WTC11 (cell line): ENCODE measurements around the gene CYB561D1. TPM values are rescaled to one million over a fixed set of nuclear protein-coding genes. Genes with fewer than 3 reads are reported as not detected.

Experiments
- ATAC-seq: fragments of 200-7000 bp; cut with Tn5 transposase; 2 replicates; pipeline ENCODE4 v1.10.0; 2021; ENCODE audit warnings: mild to moderate bottlenecking, moderate library complexity
- CTCF ChIA-PET: fragments of 300-600 bp; sonication (Branson Sonifier 250); formaldehyde crosslinking; loops from one replicate; lab custom pipeline; 2021; ENCODE audit warnings: antibody characterized with exemption; lab: Charles Lee
- POLR2A ChIA-PET: fragments of 350-600 bp; sonication (Branson Sonifier 250); formaldehyde crosslinking; loops from one replicate; lab custom pipeline; 2021; ENCODE audit warnings: antibody characterized with exemption; lab: Charles Lee
- DNase-seq: peaks from one replicate; pipeline ENCODE4 v3.0.0; 2021; ENCODE audit warnings: low spot score
- H3K27ac Mint-ChIP-seq: 2 replicates; pipeline ENCODE4 v1.8.0; 2021; ENCODE audit warnings: mixed read lengths
- H3K27me3 Mint-ChIP-seq: 2 replicates; pipeline ENCODE4 v1.8.0; 2021; ENCODE audit warnings: low read depth, mild to moderate bottlenecking, moderate library complexity, mixed read lengths
- H3K36me3 Mint-ChIP-seq: 2 replicates; pipeline ENCODE4 v1.8.0; 2021; ENCODE audit warnings: mixed read lengths
- H3K4me1 Mint-ChIP-seq: 2 replicates; pipeline ENCODE4 v1.8.0; 2022; ENCODE audit warnings: mixed read lengths
- H3K4me3 Mint-ChIP-seq: 2 replicates; pipeline ENCODE4 v1.8.0; 2021; ENCODE audit warnings: mild to moderate bottlenecking, moderate library complexity, mixed read lengths
- H3K9me3 Mint-ChIP-seq: 2 replicates; pipeline ENCODE4 v1.8.0; 2021; ENCODE audit warnings: mixed read lengths
- CBFB ChIP-seq: sonication (generic); formaldehyde crosslinking; IDR thresholded peaks from 2 replicates; pipeline ENCODE4 v1.8.1; 2022; ENCODE audit warnings: mild to moderate bottlenecking, low read depth, missing genetic modification reagents
- ETV6 ChIP-seq: sonication (generic); formaldehyde crosslinking; IDR thresholded peaks from 2 replicates; pipeline ENCODE4 v1.8.1; 2022; ENCODE audit warnings: mild to moderate bottlenecking, missing genetic modification reagents
- FOXK1 ChIP-seq: sonication (generic); formaldehyde crosslinking; IDR thresholded peaks from 2 replicates; pipeline ENCODE4 v1.8.0; 2022; ENCODE audit warnings: mild to moderate bottlenecking, moderate library complexity, missing genetic modification reagents
- GABPB1 ChIP-seq: sonication (generic); formaldehyde crosslinking; IDR thresholded peaks from 2 replicates; pipeline ENCODE4 v1.8.1; 2023; ENCODE audit warnings: mild to moderate bottlenecking, missing genetic modification reagents
- GRHL2 ChIP-seq: fragments of 250-450 bp; sonication (Bioruptor Pico); IDR thresholded peaks from 2 replicates; pipeline ENCODE4 v1.8.0; 2022; ENCODE audit warnings: mild to moderate bottlenecking, moderate library complexity; ENCODE audit not compliant: insufficient replicate concordance, severe bottlenecking
- NFATC4 ChIP-seq: fragments of 250-450 bp; sonication (Bioruptor Pico); IDR thresholded peaks from 2 replicates; pipeline ENCODE4 v1.9.0; 2021; ENCODE audit warnings: mild to moderate bottlenecking
- NFE2L1 ChIP-seq: sonication (generic); formaldehyde crosslinking; IDR thresholded peaks from 2 replicates; pipeline ENCODE4 v1.8.1; 2023; ENCODE audit warnings: missing genetic modification reagents
- NR1H2 ChIP-seq: sonication (generic); formaldehyde crosslinking; IDR thresholded peaks from 2 replicates; pipeline ENCODE4 v1.9.0; 2021; ENCODE audit warnings: mild to moderate bottlenecking, moderate library complexity, missing genetic modification reagents
- NR3C1 ChIP-seq: sonication (generic); formaldehyde crosslinking; conservative IDR thresholded peaks from 2 replicates; pipeline ENCODE4 v1.8.1; 2023; ENCODE audit warnings: low read depth, mild to moderate bottlenecking, missing genetic modification reagents
- PRRX2 ChIP-seq: fragments of 250-450 bp; sonication (Bioruptor Pico); IDR thresholded peaks from 2 replicates; pipeline ENCODE4 v1.8.0; 2021; ENCODE audit warnings: mild to moderate bottlenecking
- SOX15 ChIP-seq: fragments of 250-450 bp; sonication (Bioruptor Pico); IDR thresholded peaks from 2 replicates; pipeline ENCODE4 v1.9.0; 2021; ENCODE audit warnings: mild to moderate bottlenecking
- TEAD1 ChIP-seq: sonication (generic); formaldehyde crosslinking; IDR thresholded peaks from 2 replicates; pipeline ENCODE4 v1.8.0; 2022; ENCODE audit warnings: mild to moderate bottlenecking, missing genetic modification reagents
- ZNF671 ChIP-seq: fragments of 250-450 bp; sonication (Bioruptor Pico); IDR thresholded peaks from 2 replicates; pipeline ENCODE4 v1.8.0; 2021; ENCODE audit warnings: mild to moderate bottlenecking
- total RNA-seq: library from RNA; stranded (reverse); gene quantifications from 3 replicates; pipeline ENCODE4 v1.2.3, GENCODE V29; 2021
- TF ChIP-seq, protein P1 (sequence below): fragments of 250-450 bp; sonication (Bioruptor Pico); IDR thresholded peaks from 2 replicates; pipeline ENCODE4 v1.9.0; 2021; ENCODE audit warnings: moderate library complexity, mild to moderate bottlenecking, inconsistent platforms, borderline replicate concordance
- TF ChIP-seq, protein P2 (sequence below): sonication (generic); formaldehyde crosslinking; IDR thresholded peaks from 2 replicates; pipeline ENCODE4 v1.8.0; 2023; ENCODE audit warnings: missing genetic modification reagents
- TF ChIP-seq, protein P3 (sequence below): sonication (generic); formaldehyde crosslinking; IDR thresholded peaks from 2 replicates; pipeline ENCODE4 v1.8.1; 2022; ENCODE audit warnings: mild to moderate bottlenecking, missing genetic modification reagents, moderate library complexity, borderline replicate concordance
- TF ChIP-seq, protein P4 (sequence below): sonication (generic); formaldehyde crosslinking; conservative IDR thresholded peaks from 2 replicates; pipeline ENCODE4 v1.8.1; 2022; ENCODE audit warnings: mild to moderate bottlenecking, missing genetic modification reagents
- TF ChIP-seq, protein P5 (sequence below): fragments of 250-450 bp; sonication (Bioruptor Pico); IDR thresholded peaks from 2 replicates; pipeline ENCODE4 v2.1.2; 2022; ENCODE audit warnings: mild to moderate bottlenecking, moderate library complexity
- TF ChIP-seq, protein P6 (sequence below): sonication (generic); formaldehyde crosslinking; IDR thresholded peaks from 2 replicates; pipeline ENCODE4 v1.8.1; 2022; ENCODE audit warnings: mild to moderate bottlenecking, moderate library complexity, missing genetic modification reagents
- TF ChIP-seq, protein P7 (sequence below): sonication (generic); formaldehyde crosslinking; IDR thresholded peaks from 2 replicates; pipeline ENCODE4 v1.8.0; 2022; ENCODE audit warnings: mild to moderate bottlenecking, missing genetic modification reagents
- TF ChIP-seq, protein P8 (sequence below): sonication (generic); formaldehyde crosslinking; IDR thresholded peaks from 2 replicates; pipeline ENCODE4 v1.8.1; 2023; ENCODE audit warnings: mild to moderate bottlenecking, missing genetic modification reagents
- TF ChIP-seq, protein P9 (sequence below): sonication (generic); formaldehyde crosslinking; IDR thresholded peaks from 2 replicates; pipeline ENCODE4 v1.8.0; 2023; ENCODE audit warnings: mild to moderate bottlenecking, missing genetic modification reagents

The CYB561D1 gene
- total RNA-seq, 1 experiment from 2014 or later: 6.7 TPM

DNA sequence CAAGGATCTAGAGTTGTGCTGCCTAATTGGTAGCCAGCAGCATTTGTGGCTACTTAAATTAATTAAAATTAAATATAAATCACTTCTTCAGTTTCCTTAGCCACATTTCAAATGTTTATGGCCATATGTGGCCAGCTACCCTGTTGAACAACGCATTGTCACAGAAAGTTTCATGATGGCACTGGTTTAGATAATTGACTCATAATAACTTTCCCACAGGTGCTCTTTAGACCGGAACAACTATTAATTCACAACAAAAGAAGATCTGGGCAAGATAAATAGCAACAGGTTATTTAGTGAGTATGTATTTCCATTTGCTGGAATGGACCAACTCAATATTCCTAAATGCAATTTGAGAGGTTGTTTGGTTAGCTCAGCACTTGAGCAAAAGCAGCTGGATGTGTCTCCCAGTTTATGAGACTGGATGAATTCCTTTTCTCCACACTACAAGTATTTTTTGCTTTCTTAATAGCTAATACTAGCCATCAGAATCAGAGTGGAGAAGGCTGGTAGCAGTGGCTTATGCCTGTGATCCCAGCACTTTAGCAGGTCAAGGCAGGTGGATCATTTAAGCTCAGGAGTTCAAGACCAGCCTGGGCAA, 19.3 kb downstream of the CYB561D1 start (continued):
- TF ChIP-seq CBFB (CRISPR knock-in tag) (no peak), SOX15 (no peak), NR3C1 (CRISPR knock-in tag) (no peak), GABPB1 (CRISPR knock-in tag) (no peak)
- TF ChIP-seq, protein P1, sequence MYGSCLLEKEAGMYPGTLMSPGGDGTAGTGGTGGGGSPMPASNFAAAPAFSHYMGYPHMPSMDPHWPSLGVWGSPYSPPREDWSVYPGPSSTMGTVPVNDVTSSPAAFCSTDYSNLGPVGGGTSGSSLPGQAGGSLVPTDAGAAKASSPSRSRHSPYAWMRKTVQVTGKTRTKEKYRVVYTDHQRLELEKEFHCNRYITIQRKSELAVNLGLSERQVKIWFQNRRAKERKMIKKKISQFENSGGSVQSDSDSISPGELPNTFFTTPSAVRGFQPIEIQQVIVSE: no peak
- TF ChIP-seq, protein P2, sequence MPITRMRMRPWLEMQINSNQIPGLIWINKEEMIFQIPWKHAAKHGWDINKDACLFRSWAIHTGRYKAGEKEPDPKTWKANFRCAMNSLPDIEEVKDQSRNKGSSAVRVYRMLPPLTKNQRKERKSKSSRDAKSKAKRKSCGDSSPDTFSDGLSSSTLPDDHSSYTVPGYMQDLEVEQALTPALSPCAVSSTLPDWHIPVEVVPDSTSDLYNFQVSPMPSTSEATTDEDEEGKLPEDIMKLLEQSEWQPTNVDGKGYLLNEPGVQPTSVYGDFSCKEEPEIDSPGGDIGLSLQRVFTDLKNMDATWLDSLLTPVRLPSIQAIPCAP (CRISPR knock-in tag): no peak

DNA sequence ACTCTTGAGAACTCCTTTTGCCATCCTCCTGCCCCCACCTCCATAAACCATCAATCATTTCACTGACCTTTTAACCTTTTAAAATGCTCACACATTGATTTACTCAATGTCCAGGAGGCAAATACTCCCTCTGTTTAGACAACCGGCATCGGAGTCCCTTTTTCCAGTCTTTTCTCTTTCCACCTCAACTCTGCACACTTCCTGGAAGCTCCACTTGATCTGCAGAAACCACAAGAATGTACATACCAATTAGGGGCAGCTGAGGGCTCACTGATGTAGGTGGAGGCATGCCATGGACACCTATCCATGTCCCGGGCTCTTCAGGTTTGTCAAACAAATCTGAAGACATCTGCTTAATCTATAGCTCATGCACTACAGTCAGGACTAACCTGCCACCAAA, 21.0 kb downstream of the CYB561D1 start:
- POLR2A ChIA-PET: interaction anchor here (0.5 kb wide), 1 partner anchor 63 kb away, joined by 3 read pairs; no protein-coding TSS in a partner anchor
- H3K27ac Mint-ChIP-seq: no peak overlapping the region
- H3K36me3 Mint-ChIP-seq: no peaks in the 10 kb centered on the region
- no peak overlapping the region for H3K4me3 Mint-ChIP-seq
- no peak for ATAC-seq
- CTCF ChIA-PET: interaction anchor here (0.7 to 5.6 kb wide), 4 partner anchors 16 to 470 kb away, joined by 3 to 56 read pairs (median 14); partner anchors contain the start of genes AHCYL1 and CYB561D1
- no peak for TF ChIP-seq ETV6 (CRISPR knock-in tag)
- TF ChIP-seq, protein P3, sequence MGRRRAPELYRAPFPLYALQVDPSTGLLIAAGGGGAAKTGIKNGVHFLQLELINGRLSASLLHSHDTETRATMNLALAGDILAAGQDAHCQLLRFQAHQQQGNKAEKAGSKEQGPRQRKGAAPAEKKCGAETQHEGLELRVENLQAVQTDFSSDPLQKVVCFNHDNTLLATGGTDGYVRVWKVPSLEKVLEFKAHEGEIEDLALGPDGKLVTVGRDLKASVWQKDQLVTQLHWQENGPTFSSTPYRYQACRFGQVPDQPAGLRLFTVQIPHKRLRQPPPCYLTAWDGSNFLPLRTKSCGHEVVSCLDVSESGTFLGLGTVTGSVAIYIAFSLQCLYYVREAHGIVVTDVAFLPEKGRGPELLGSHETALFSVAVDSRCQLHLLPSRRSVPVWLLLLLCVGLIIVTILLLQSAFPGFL: no peak
- TF ChIP-seq, protein P4, sequence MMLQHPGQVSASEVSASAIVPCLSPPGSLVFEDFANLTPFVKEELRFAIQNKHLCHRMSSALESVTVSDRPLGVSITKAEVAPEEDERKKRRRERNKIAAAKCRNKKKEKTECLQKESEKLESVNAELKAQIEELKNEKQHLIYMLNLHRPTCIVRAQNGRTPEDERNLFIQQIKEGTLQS (CRISPR knock-in tag): no peak
- TF ChIP-seq, protein P5, sequence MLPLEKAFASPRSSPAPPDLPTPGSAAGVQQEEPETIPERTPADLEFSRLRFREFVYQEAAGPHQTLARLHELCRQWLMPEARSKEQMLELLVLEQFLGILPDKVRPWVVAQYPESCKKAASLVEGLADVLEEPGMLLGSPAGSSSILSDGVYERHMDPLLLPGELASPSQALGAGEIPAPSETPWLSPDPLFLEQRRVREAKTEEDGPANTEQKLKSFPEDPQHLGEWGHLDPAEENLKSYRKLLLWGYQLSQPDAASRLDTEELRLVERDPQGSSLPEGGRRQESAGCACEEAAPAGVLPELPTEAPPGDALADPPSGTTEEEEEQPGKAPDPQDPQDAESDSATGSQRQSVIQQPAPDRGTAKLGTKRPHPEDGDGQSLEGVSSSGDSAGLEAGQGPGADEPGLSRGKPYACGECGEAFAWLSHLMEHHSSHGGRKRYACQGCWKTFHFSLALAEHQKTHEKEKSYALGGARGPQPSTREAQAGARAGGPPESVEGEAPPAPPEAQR: no peak
- TF ChIP-seq NFE2L1 (CRISPR knock-in tag): no peak
- no peak for TF ChIP-seq TEAD1
- TF ChIP-seq NR1H2 (CRISPR knock-in tag): no peak
- TF ChIP-seq, protein P6, sequence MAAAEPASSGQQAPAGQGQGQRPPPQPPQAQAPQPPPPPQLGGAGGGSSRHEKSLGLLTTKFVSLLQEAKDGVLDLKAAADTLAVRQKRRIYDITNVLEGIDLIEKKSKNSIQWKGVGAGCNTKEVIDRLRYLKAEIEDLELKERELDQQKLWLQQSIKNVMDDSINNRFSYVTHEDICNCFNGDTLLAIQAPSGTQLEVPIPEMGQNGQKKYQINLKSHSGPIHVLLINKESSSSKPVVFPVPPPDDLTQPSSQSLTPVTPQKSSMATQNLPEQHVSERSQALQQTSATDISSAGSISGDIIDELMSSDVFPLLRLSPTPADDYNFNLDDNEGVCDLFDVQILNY (CRISPR knock-in tag): no peak
- TF ChIP-seq GRHL2 (CRISPR knock-in tag): no peak
- no peak for TF ChIP-seq PRRX2 (CRISPR knock-in tag)
- H3K9me3 Mint-ChIP-seq: no peaks in the 10 kb centered on the region
- H3K27me3 Mint-ChIP-seq: peaks cover 32% of the 10 kb centered on the region
- DNase-seq: no peak
- peaks cover 9% of the 10 kb centered on the region for H3K4me1 Mint-ChIP-seq

DNA sequence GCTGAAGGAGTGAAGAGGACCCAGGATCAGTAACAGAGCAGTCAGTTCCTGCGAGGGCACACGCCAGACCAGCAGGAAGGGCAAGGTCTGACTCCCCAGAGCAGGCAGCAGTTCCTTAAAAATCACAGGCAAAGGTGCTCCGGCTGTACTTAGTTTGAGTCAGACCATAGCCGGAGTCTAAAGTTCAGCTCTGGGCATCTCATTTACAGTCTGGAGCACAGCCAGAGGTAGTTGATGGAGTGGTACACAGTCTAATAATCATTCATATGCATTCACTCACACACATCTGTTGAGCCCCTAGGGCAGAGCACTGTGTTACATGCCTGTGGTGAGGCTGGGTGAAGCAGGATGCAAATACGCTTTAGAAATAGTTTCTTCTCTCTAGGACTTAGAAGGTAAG, 23.0 kb downstream of the CYB561D1 start:
- no peak for ATAC-seq
- H3K27me3 Mint-ChIP-seq: peaks cover 12% of the 10 kb centered on the region
- CTCF ChIA-PET: interaction anchor here (1.0 to 5.6 kb wide), 4 partner anchors 15 to 23 kb away, joined by 4 to 56 read pairs (median 15); partner anchors contain the start of gene CYB561D1
- TF ChIP-seq, protein P7, sequence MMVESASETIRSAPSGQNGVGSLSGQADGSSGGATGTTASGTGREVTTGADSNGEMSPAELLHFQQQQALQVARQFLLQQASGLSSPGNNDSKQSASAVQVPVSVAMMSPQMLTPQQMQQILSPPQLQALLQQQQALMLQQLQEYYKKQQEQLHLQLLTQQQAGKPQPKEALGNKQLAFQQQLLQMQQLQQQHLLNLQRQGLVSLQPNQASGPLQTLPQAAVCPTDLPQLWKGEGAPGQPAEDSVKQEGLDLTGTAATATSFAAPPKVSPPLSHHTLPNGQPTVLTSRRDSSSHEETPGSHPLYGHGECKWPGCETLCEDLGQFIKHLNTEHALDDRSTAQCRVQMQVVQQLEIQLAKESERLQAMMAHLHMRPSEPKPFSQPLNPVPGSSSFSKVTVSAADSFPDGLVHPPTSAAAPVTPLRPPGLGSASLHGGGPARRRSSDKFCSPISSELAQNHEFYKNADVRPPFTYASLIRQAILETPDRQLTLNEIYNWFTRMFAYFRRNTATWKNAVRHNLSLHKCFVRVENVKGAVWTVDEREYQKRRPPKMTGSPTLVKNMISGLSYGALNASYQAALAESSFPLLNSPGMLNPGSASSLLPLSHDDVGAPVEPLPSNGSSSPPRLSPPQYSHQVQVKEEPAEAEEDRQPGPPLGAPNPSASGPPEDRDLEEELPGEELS (CRISPR knock-in tag): no peak
- TF ChIP-seq NR1H2 (CRISPR knock-in tag): no peak
- TF ChIP-seq, protein P8, sequence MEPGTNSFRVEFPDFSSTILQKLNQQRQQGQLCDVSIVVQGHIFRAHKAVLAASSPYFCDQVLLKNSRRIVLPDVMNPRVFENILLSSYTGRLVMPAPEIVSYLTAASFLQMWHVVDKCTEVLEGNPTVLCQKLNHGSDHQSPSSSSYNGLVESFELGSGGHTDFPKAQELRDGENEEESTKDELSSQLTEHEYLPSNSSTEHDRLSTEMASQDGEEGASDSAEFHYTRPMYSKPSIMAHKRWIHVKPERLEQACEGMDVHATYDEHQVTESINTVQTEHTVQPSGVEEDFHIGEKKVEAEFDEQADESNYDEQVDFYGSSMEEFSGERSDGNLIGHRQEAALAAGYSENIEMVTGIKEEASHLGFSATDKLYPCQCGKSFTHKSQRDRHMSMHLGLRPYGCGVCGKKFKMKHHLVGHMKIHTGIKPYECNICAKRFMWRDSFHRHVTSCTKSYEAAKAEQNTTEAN: no peak
- TF ChIP-seq, protein P9, sequence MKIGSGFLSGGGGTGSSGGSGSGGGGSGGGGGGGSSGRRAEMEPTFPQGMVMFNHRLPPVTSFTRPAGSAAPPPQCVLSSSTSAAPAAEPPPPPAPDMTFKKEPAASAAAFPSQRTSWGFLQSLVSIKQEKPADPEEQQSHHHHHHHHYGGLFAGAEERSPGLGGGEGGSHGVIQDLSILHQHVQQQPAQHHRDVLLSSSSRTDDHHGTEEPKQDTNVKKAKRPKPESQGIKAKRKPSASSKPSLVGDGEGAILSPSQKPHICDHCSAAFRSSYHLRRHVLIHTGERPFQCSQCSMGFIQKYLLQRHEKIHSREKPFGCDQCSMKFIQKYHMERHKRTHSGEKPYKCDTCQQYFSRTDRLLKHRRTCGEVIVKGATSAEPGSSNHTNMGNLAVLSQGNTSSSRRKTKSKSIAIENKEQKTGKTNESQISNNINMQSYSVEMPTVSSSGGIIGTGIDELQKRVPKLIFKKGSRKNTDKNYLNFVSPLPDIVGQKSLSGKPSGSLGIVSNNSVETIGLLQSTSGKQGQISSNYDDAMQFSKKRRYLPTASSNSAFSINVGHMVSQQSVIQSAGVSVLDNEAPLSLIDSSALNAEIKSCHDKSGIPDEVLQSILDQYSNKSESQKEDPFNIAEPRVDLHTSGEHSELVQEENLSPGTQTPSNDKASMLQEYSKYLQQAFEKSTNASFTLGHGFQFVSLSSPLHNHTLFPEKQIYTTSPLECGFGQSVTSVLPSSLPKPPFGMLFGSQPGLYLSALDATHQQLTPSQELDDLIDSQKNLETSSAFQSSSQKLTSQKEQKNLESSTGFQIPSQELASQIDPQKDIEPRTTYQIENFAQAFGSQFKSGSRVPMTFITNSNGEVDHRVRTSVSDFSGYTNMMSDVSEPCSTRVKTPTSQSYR (CRISPR knock-in tag): no peak
- TF ChIP-seq NFATC4 (CRISPR knock-in tag): no peak
- no peak for TF ChIP-seq FOXK1 (CRISPR knock-in tag)
- no peak for TF ChIP-seq ZNF671 (CRISPR knock-in tag)

More for the DNA sequence above, 23.0 kb downstream of the CYB561D1 start:
- H3K27ac Mint-ChIP-seq: no peak overlapping the region
- no peaks in the 10 kb centered on the region for H3K4me1 Mint-ChIP-seq
- no peaks in the 10 kb centered on the region for H3K36me3 Mint-ChIP-seq
- no peaks in the 10 kb centered on the region for H3K9me3 Mint-ChIP-seq
- DNase-seq: no peak
- no peak overlapping the region for H3K4me3 Mint-ChIP-seq
- POLR2A ChIA-PET: no interaction called here
